Activated CD4-positive, alpha-beta T cell treated with anti-CD3 and anti-CD28 coated beads, Interleukin-2, amount 50 U/mL, for 24 hours (primary cell): ENCODE measurements around the gene MAX.
"Not testable (repeated sequence)": the region's sequence is repeated elsewhere in the genome, so short reads cannot be mapped to it uniquely, and the experiment has no call there.

Experiments used
- DNase-seq, 2 donors: peaks; one replicate each; pipeline ENCODE4 v3.0.0-alpha.2; 2020; ENCODE audit warnings: low read depth in 1 of 2, low spot score in 1 of 2

MAX gene

DNA sequence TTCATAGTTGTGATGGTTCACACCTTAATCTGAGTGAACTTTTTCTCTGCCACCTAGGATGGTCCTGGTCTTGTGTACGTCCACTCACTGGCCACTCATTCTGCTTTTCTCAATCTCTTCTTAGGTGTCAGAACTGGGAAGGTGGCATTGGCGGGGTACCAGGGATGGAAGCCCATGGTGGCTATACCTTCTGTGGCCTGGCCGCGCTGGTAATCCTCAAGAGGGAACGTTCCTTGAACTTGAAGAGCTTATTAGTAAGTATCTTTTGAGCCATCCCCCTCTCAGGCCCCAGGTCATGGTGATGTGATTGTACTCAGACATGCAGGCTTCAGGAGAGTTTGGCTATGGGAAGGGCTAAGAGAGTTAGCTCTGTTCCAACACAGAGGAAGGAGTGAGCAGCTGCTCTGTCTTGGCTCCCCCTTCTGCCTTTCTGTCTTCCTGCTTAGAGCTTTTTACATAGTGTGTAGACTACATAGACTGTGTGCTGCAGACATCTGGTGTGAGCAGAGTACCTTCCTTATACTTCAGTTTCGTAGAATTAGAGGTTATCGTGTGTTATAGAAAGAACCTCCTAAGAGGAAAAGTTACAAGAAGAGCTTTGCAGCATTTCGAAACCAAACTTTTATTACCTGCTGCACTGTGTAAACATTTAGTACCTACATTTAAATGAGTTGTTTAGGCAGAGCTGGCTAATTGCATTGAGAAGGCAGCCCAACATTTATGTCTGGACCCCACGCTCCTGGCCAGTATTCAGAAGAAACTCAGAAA is 61.5 kb downstream of the MAX start:
- DNase-seq, result no peak

DNA sequence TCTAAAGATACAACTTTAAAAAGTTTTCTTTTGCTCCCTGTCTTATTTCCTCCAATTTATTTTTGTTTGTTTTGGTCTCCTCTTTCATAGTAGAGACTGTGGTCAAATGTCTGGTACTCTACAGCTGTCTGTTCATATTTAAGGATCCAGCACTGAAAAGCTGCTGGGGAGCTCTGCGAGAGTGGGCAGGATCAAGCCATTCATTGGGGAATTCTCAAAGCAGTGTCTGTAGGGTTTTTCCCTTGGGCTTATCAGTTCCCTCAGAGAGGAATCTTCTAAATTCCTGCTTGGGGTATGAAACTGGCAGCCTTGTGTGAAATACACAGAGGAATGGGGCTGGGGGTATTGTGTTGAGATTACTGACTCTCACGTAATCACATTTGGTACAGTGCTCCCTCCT is 63.4 kb downstream of the MAX start:
- DNase-seq, result no peak

DNA sequence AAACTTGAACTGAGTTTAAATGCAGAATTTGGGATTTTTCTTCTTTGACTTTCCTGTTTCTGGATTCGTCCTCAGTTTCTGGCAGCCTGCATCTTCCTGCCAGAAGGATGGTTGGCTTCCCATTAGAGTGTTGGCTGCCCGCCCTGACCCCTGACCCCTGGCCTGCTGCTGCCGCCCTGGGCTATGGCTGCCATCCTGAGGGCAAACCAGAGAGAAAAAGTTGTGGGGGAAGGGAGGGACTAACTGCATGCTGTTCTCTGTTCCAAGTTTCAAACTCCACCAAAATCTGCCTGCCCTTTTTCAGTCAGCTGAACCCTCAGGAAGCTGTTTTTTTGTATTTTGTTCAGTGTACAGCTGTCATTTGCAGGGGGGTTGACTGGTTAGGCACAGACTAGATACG is 67.3 kb downstream of the MAX start:
- DNase-seq, result no peak

DNA sequence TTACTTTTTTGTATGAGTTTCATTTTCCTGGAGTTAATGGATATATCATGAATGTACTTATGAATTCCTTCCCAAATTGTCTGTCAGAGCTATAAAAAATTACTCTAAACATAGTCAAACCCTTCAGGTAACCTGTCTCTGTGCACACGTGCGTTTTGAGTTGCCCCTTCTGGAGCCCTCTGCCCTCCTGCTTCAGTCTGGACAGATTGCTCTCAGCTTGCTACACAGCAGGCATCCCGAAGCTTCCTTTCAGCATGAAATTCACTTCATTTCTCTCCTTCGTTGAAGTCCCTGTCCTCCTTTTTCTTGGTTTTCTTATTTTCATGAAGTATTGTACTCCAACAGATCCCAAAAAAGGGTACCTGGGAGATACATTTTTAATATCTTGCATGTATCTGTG is 68.3 kb downstream of the MAX start:
- DNase-seq, result no peak

DNA sequence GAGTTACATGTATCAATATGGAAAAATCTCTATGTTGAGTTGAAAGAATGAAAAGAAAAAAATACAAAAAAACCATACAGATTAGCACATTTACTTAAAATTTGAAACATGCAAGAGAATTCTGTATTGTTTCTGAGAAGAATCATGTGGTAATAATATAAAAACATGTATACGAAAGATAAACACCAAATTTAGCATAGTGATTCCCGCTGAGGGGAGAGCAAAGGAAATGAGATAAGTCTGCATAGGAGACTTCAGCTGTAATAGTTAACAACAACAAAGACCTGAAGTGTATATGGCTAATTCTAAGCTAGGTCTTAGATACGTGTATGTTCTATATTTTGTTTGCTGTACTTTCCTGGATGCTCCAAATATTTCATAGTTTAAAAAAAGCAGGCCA is 69.1 kb downstream of the MAX start:
- DNase-seq, result no peak

DNA sequence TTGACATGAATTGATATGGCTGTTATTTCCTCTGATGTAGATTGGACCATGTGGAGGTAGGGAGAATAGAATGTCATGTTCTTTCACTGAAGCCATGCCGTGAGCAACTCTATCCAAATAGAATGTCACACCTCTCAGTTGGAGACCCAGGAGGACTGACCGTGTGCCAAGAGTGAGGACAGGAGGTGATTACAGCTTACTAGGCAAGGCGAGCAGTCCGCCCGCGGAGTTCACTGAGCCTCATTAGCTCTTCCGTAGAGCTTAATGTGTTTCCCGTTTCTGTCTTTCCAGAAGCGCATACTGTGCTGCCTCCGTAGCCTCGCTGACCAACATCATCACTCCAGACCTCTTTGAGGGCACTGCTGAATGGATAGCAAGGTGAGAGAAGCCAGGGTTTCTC is 70.0 kb downstream of the MAX start:
- no peak for DNase-seq

DNA sequence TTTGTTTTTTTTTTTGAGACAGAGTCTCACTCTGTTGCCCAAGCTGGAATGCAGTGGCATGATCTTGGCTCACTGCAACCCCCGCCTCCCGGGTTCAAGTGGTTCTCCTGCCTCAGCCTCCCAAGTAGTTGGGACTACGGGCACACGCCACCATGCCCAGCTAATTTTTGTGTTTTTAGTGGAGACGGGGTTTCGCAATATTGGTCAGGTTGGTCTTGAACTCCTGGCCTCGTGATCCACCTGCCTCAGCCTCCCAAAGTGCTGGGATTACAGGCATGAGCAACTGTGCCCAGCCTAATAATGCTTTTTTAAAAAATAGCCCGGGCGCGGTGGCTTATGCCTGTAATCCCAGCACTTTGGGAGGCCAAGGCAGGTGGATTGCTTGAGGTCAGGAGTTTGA is 71.0 kb downstream of the MAX start:
- not testable (repeated sequence) for DNase-seq

DNA sequence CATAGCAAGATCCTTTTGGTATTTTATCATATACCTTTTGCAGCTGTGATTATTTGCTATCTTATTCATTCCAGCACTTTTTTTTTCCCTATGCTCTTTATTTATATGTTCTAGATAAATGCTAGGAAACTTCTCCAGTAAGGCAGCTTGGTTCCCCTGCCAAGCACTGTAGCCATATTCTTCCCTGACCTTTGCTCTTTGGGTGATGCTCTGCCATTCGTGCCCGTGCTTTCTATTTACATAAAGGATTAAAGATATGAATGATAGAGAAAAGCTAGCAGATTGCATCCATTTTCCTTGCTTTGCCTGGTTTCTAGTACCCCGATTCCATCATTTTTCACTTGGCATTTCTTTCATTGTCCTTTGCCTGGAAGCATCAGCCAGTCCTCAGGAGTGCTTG is 73.4 kb downstream of the MAX start:
- DNase-seq, result no peak

DNA sequence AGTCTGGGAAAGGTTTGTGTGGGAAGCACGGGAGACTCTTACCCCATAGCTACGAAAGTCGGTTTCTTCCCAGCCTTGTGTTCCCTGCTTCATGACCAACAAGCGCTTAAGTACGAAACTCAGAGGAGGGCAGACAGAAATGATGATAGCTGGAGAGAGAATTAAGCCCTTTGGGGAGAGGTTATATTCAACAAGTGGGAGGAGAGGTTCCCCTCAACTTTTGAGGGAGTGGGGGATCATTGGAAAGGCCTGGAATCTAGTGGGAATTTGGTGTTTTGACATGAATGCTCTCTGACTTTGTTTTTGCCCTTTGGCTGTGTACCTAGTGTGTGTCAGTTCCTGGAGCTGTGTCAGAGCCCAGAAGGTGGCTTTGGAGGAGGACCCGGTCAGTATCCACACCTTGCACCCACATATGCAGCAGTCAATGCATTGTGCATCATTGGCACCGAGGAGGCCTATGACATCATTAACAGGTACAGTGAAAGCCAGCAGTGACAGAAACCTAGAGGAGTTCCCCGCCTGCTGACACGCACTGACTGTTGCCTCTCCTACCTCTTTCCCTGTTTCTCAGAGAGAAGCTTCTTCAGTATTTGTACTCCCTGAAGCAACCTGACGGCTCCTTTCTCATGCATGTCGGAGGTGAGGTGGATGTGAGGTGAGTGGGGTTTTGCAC is 75.1 kb downstream of the MAX start:
- no peak for DNase-seq

DNA sequence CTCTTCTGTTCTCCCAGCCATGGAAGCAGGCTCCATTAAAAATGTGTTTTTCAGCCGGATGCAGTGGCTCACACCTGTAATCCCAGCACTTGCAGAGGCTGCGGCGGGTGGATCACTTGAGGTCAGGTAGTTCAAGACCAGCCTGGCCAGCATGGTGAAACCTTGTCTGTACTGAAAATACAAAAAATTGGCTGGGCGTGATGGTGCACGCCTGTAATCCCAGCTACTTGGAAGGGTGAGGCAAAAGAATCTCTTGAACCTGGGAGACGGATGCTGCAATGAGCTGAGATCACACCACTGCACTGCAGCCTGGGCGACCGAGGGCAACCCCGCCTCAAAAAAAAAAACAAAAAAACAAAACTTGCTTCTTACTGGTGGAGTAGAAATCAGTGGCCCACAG is 75.8 kb downstream of the MAX start:
- no peak for DNase-seq

DNA sequence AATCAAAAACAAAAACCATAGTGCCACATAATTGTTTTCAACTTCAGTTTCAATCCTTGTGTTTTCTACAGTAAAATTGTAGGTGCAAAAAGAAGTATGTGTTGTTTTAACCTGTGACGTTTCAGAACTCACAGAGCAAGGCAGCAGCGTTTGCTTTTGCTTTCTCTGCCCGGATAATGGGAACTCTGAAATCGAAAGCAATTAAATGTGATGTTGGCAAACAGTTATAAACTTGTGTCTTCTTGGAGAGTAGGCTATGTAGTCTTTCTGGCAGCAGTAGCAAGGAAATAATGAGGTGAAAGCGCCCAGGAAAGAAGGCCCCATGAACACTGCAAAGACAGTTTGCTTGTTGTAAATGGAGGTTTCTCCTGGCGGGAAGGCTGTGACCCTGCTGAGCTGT is 76.5 kb downstream of the MAX start:
- DNase-seq, result no peak
